Adrenal gland (tissue), 12 donors: ENCODE measurements around the gene ERG28. TPM values are rescaled to one million over a fixed set of nuclear protein-coding genes. Genes with fewer than 3 reads are reported as not detected.
A peak's percentile ranks its signal among the peaks of the same experiment; 100 is the strongest.

Source experiments
- DNase-seq, 7 donors: peaks; one replicate each; pipeline ENCODE4 v3.0.0-alpha.2; 2019 to 2020
- H3K27ac ChIP-seq, 5 donors: fragments of 200-600 bp; sonication (generic) in 4 of 5; 1 replicate in 3 of 5; 2 replicates in 2 of 5; pipeline versions ENCODE4 v1.5.1 to v1.8.0; 2016 to 2020; ENCODE audit warnings: mild to moderate bottlenecking in 1 of 5
- H3K27me3 ChIP-seq: fragments of 200-600 bp; 2 replicates; pipeline ENCODE4 v1.8.0; 2021
- H3K36me3 ChIP-seq, 2 donors: fragments of 200-600 bp; replicated peaks in 1 of 2; 1 replicate in 1 of 2; 2 replicates in 1 of 2; pipeline versions ENCODE4 v1.5.1 to v1.8.0; 2018 to 2022
- H3K4me1 ChIP-seq, 2 donors: fragments of 200-600 bp; replicated peaks in 1 of 2; 1 replicate in 1 of 2; 2 replicates in 1 of 2; pipeline versions ENCODE4 v1.5.1 to v1.8.0; 2018 to 2021
- H3K4me3 ChIP-seq, 4 donors: fragments of 200-600 bp; sonication (generic) in 3 of 4; one replicate each; pipeline ENCODE4 v1.5.1; 2016 to 2018
- H3K9me3 ChIP-seq, 3 donors: fragments of 200-600 bp; sonication (generic) in 1 of 3; replicated peaks in 1 of 3; 1 replicate in 2 of 3; 2 replicates in 1 of 3; pipeline versions ENCODE4 v1.5.1 to v1.8.0; 2016 to 2021
- CTCF ChIP-seq, 6 experiments: fragments of 450-650 bp in 4 of 6; fragments of 200-600 bp in 2 of 6; sonication (generic) in 1 of 6; IDR thresholded peaks; 1 replicate in 5 of 6; 2 replicates in 1 of 6; pipeline versions ENCODE4 v1.5.1 to v1.8.0; 2016 to 2021; ENCODE audit warnings: antibody characterized with exemption in 6 of 6, mild to moderate bottlenecking in 2 of 6, moderate library complexity in 1 of 6
- POLR2A ChIP-seq, 2 donors: fragments of 450-650 bp; IDR thresholded peaks; one replicate each; pipeline ENCODE4 v1.6.1; 2017; ENCODE audit warnings: antibody characterized with exemption in 2 of 2, mild to moderate bottlenecking in 2 of 2, moderate library complexity in 1 of 2
- WGBS, 4 donors: extraction: QIAGEN DNeasy Blood & Tissue Kit in 2 of 4; methylation state at CpG; one replicate each; pipeline versions ENCODE4 v1.1.5 to v1.1.7; 2013 to 2017; 5-methylcytosine and 5-hydroxymethylcytosine counted together
- intact Hi-C, 2 donors: fragments of 100-400 bp; cut with DNase I; formaldehyde crosslinking; loops; one replicate each; pipeline versions ENCODE4 v1.14.1 to v1.15.0; 2022 to 2023
- polyA plus RNA-seq, 3 donors: library from polyadenylated mRNA; stranded (reverse); fragments of 200-250 nt in 2 of 3; fragments of 350-450 nt in 1 of 3; fragmentation: Illumina TruSeq in 1 of 3; extraction: RNeasy Lipid Tissue Mini Kit (QIAGEN cat#74804) in 1 of 3; gene quantifications; one replicate each; pipeline ENCODE4 v1.2.3, GENCODE V29; 2013 to 2014
- total RNA-seq, 9 donors: library from RNA; depleted of rRNA in 4 of 9; stranded (reverse); fragments of >200 nt in 4 of 9; fragments of 120-200 nt in 1 of 9; fragmentation: NEBNext Ultra II Directional in 1 of 9; extraction: Animal tissue kit (Norgen Biotek cat#: 25700) in 1 of 9; gene quantifications; one replicate each; pipeline versions ENCODE4 v1.1.0 to v1.2.4, GENCODE V29; 2013 to 2023
- donor health status: healthy with polysubstance abuse.
- donor health status: Bipolar disorder and iron deficiency.
- donor health status: DM: yes; HTN: yes; CAD: no.
- donor health status: DM: no; HTN: no; CAD: no.
- donor health status: DM: no; HTN: no; CAD: no.
- donor health status: DM: yes; HTN: yes; CAD: no.

Gene ERG28
- total and polyA plus RNA-seq, 12 donors = 12.1 to 106 (median 29.7) TPM

GRCh38 chr14:75705014-75705413 lies 44.3 kb upstream of the ERG28 start:
- intact Hi-C loops = loop anchor here (5.0 to 10.0 kb wide), 2 partner anchors 200 to 277 kb away; partner anchors contain the start of gene TGFB3 (in 2 of the 2)

GRCh38 chr14:75703467-75703866 lies 42.8 kb upstream of the ERG28 start:
- intact Hi-C loops = loop anchor here in 1 of 2 donors (10.0 kb wide), 1 partner anchor 201 kb away; no protein-coding TSS in a partner anchor
- H3K27me3 ChIP-seq = no peaks in the 10 kb centered on the region
- no peak for TF ChIP-seq POLR2A (IDR thresholded peaks at IDR 0.05)
- no peak for TF ChIP-seq CTCF (IDR thresholded peaks at IDR 0.05)
- no peak overlapping the region for H3K4me3 ChIP-seq
- no peak overlapping the region for H3K27ac ChIP-seq
- 74 to 94% (median 89%) methylated on average over 1 of the region's 1 CpG for WGBS, 4 donors
- no peak for DNase-seq
- no peaks in the 10 kb centered on the region for H3K9me3 ChIP-seq
- H3K36me3 ChIP-seq = peaks cover 0 to 11% of the 10 kb centered on the region in 2 donors
- peaks cover 7 to 17% of the 10 kb centered on the region in 2 donors for H3K4me1 ChIP-seq

More at GRCh38 chr14:75705014-75705413, 44.3 kb upstream of the ERG28 start:
- TF ChIP-seq POLR2A (IDR thresholded peaks at IDR 0.05) (no peak), CTCF (IDR thresholded peaks at IDR 0.05) (no peak)
- Histone ChIP-seq H3K27me3 (no peaks in the 10 kb centered on the region), H3K4me3 (no peak overlapping the region), H3K9me3 (no peaks in the 10 kb centered on the region), H3K36me3 (peaks cover 0 to 11% of the 10 kb centered on the region in 2 donors), H3K4me1 (peaks cover 7 to 17% of the 10 kb centered on the region in 2 donors), H3K27ac (no peak overlapping the region)
- 91 to 97% (median 95%) methylated on average over 3 of the region's 3 CpGs for WGBS, 4 donors
- no peak for DNase-seq

GRCh38 chr14:75702616-75703261 lies 42.1 kb upstream of the ERG28 start:
- peak in 3 of 7 donors; percentile 27 to 38 (median 29) for DNase-seq
- Histone ChIP-seq H3K9me3 (no peaks in the 10 kb centered on the region), H3K36me3 (peaks cover 0 to 13% of the 10 kb centered on the region in 2 donors), H3K4me3 (no peak overlapping the region), H3K27me3 (no peaks in the 10 kb centered on the region), H3K27ac (peak overlapping the region in 2 of 5 donors; percentile 41 to 55), H3K4me1 (peaks cover 7 to 17% of the 10 kb centered on the region in 2 donors)
- 64 to 79% (median 75%) methylated on average over 3 of the region's 3 CpGs for whole genome bisulfite sequencing, 4 donors
- intact Hi-C loops = loop anchor here in 1 of 2 donors (10.0 kb wide), 1 partner anchor 202 kb away; no protein-coding TSS in a partner anchor
- TF ChIP-seq POLR2A (IDR thresholded peaks at IDR 0.05) (no peak), CTCF (IDR thresholded peaks at IDR 0.05) (no peak)

GRCh38 chr14:75702122-75702521 lies 41.4 kb upstream of the ERG28 start:
- DNase-seq = peak in 4 of 7 donors; percentile 29 to 58 (median 32)
- no peak overlapping the region for H3K4me3 ChIP-seq
- peak overlapping the region in 3 of 5 donors; percentile 7 to 41 (median 19) for H3K27ac ChIP-seq
- 22 to 47% (median 42%) methylated on average over 2 of the region's 2 CpGs for WGBS, 4 donors
- TF ChIP-seq POLR2A (IDR thresholded peaks at IDR 0.05) = no peak
- TF ChIP-seq CTCF (IDR thresholded peaks at IDR 0.05) = no peak
- peaks cover 7 to 17% of the 10 kb centered on the region in 2 donors for H3K4me1 ChIP-seq
- peaks cover 0 to 7% of the 10 kb centered on the region in 2 donors for H3K36me3 ChIP-seq
- H3K27me3 ChIP-seq = no peaks in the 10 kb centered on the region
- intact Hi-C loops = loop anchor here in 1 of 2 donors (10.0 kb wide), 1 partner anchor 203 kb away; no protein-coding TSS in a partner anchor
- no peaks in the 10 kb centered on the region for H3K9me3 ChIP-seq
